Vagina (tissue), 2 donors: Measurements from ENCODE around the gene RYR2. TPM values are rescaled to one million over a fixed set of nuclear protein-coding genes. Genes with fewer than 3 reads are reported as not detected.

ENCODE experiments used
- DNase-seq, 2 donors: peaks; one replicate each; pipeline ENCODE4 v3.0.0-alpha.2; 2017; ENCODE audit errors: extremely low spot score in 2 of 2
- H3K27ac ChIP-seq: fragments of 200-600 bp; sonication (generic); one replicate; pipeline ENCODE4 v1.5.1; 2019
- H3K27me3 ChIP-seq: fragments of 200-600 bp; sonication (generic); one replicate; pipeline ENCODE4 v1.5.1; 2019
- H3K36me3 ChIP-seq, 2 donors: fragments of 200-600 bp; sonication (generic); one replicate each; pipeline ENCODE4 v1.5.1; 2017 to 2019
- H3K4me1 ChIP-seq: fragments of 200-600 bp; sonication (generic); one replicate; pipeline ENCODE4 v1.5.1; 2019
- H3K4me3 ChIP-seq, 2 donors: fragments of 200-600 bp; sonication (generic); 1 replicate in 1 of 2; 2 replicates in 1 of 2; pipeline ENCODE4 v1.5.1; 2016 to 2019
- H3K9me3 ChIP-seq: fragments of 200-600 bp; sonication (generic); one replicate; pipeline ENCODE4 v1.5.1; 2019
- POLR2A ChIP-seq, 2 donors: fragments of 450-650 bp; IDR thresholded peaks; one replicate each; pipeline ENCODE4 v1.6.1; 2017; ENCODE audit warnings: antibody characterized with exemption in 2 of 2, mild to moderate bottlenecking in 2 of 2, moderate library complexity in 2 of 2
- POLR2AphosphoS5 ChIP-seq, 2 donors: sonication (generic); formaldehyde crosslinking; IDR thresholded peaks; one replicate each; pipeline ENCODE4 v1.9.0; 2017; ENCODE audit warnings: antibody characterized with exemption in 2 of 2, mild to moderate bottlenecking in 2 of 2, low read depth in 1 of 2; ENCODE audit not compliant: insufficient read depth in 1 of 2
- intact Hi-C: fragments of 100-400 bp; cut with DNase I; formaldehyde crosslinking; loops from one replicate; pipeline ENCODE4 v1.15.1; 2023
- total RNA-seq: library from RNA; depleted of rRNA; stranded (reverse); fragments of >200 nt; gene quantifications from one replicate; pipeline ENCODE4 v1.2.3, GENCODE V29; 2016
- TF ChIP-seq, protein P1 (sequence below), 3 experiments: fragments of 450-650 bp in 2 of 3; fragments of 200-600 bp in 1 of 3; sonication (generic) in 1 of 3; IDR thresholded peaks; one replicate each; pipeline ENCODE4 v1.5.1; 2017 to 2019; ENCODE audit warnings: antibody characterized with exemption in 3 of 3, mild to moderate bottlenecking in 2 of 3, moderate library complexity in 2 of 3

Gene RYR2
- total RNA-seq, 1 donor from 2014 or later: 1.5 TPM

GRCh38 chr1:237792726-237793125 lies 750.7 kb downstream of the RYR2 start:
- intact Hi-C loops: no loop called here
- no peak for DNase-seq
- H3K4me3 ChIP-seq: no peak overlapping the region
- no peaks in the 10 kb centered on the region for H3K4me1 ChIP-seq
- no peaks in the 10 kb centered on the region for H3K9me3 ChIP-seq
- TF ChIP-seq, protein P1, sequence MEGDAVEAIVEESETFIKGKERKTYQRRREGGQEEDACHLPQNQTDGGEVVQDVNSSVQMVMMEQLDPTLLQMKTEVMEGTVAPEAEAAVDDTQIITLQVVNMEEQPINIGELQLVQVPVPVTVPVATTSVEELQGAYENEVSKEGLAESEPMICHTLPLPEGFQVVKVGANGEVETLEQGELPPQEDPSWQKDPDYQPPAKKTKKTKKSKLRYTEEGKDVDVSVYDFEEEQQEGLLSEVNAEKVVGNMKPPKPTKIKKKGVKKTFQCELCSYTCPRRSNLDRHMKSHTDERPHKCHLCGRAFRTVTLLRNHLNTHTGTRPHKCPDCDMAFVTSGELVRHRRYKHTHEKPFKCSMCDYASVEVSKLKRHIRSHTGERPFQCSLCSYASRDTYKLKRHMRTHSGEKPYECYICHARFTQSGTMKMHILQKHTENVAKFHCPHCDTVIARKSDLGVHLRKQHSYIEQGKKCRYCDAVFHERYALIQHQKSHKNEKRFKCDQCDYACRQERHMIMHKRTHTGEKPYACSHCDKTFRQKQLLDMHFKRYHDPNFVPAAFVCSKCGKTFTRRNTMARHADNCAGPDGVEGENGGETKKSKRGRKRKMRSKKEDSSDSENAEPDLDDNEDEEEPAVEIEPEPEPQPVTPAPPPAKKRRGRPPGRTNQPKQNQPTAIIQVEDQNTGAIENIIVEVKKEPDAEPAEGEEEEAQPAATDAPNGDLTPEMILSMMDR (IDR thresholded peaks at IDR 0.05): no peak
- TF ChIP-seq POLR2AphosphoS5 (IDR thresholded peaks at IDR 0.05; ENCODE audit: insufficient read depth in 1 of 2, low read depth in 1 of 2): no peak
- TF ChIP-seq POLR2A (IDR thresholded peaks at IDR 0.05): no peak
- H3K27ac ChIP-seq: no peak overlapping the region
- H3K36me3 ChIP-seq: no peaks in the 10 kb centered on the region
- H3K27me3 ChIP-seq: no peaks in the 10 kb centered on the region

GRCh38 chr1:237794071-237794470 lies 752.1 kb downstream of the RYR2 start:
- no peak for DNase-seq
- TF ChIP-seq POLR2AphosphoS5 (IDR thresholded peaks at IDR 0.05; ENCODE audit: insufficient read depth in 1 of 2, low read depth in 1 of 2): no peak
- TF ChIP-seq POLR2A (IDR thresholded peaks at IDR 0.05): no peak
- TF ChIP-seq, protein P1 (IDR thresholded peaks at IDR 0.05): no peak

DNA sequence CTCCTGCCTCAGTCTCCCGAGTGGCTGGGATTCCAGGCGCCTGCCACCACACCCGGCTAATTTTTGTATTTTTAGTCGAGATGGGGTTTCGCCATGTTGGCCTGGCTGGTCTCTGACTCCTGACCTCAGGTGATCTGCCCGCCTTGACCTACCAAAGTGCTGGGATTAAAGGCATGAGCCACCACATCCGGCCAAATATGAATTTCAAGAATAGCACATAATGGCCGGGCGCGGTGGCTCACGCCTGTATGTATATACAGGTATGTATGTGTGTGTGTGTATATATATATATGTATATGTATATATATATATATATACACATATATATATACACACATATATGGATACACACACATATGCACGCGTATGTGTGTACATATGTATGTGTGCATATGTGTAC lies 753.6 kb downstream of the RYR2 start:
- TF ChIP-seq, protein P1 (IDR thresholded peaks at IDR 0.05): no peak
- no peak for TF ChIP-seq POLR2A (IDR thresholded peaks at IDR 0.05)
- TF ChIP-seq POLR2AphosphoS5 (IDR thresholded peaks at IDR 0.05; ENCODE audit: insufficient read depth in 1 of 2, low read depth in 1 of 2): no peak
- intact Hi-C loops: no loop called here
- H3K36me3 ChIP-seq: no peaks in the 10 kb centered on the region

More at GRCh38 chr1:237794071-237794470, 752.1 kb downstream of the RYR2 start:
- H3K4me1 ChIP-seq: no peaks in the 10 kb centered on the region
- intact Hi-C loops: no loop called here
- H3K36me3 ChIP-seq: no peaks in the 10 kb centered on the region
- H3K4me3 ChIP-seq: no peak overlapping the region
- H3K27ac ChIP-seq: no peak overlapping the region
- H3K27me3 ChIP-seq: no peaks in the 10 kb centered on the region
- no peaks in the 10 kb centered on the region for H3K9me3 ChIP-seq

DNA sequence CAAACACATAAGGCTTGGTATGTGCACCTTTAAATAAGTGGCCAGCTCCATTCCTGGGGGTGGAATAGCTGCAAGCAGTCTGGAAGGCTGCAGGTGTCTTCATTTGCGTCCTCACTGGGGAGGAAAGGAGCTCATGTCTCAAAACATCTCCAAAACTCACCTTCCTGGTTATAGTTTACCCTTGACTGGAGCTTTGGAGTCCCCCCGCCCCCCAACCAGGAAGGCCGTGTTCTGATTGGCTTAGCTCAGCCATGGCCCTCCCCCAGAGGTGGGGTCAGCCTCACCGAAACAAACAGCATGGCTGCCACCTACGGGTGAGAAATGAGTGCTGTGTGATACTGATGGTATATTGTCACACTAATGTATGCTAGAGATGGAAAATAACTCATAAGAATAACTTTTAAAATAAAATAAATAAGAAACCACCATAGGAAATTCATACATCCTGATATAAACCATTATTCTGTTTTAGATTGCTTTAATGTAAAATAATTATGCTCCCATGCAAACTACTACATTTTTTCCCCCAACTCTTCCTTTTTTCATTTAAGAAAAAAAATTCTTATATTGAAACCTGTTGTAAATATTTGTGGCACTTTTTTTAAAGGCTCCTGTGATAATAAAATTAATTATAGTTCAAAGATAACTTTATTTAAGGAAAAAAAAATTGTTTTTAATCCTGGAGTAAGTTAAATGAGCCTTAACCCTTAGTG lies 757.9 kb downstream of the RYR2 start:
- Histone ChIP-seq H3K4me1 (no peaks in the 10 kb centered on the region), H3K4me3 (no peak overlapping the region), H3K27ac (no peak overlapping the region), H3K27me3 (no peaks in the 10 kb centered on the region), H3K36me3 (no peaks in the 10 kb centered on the region), H3K9me3 (no peaks in the 10 kb centered on the region)
- no peak for TF ChIP-seq POLR2A (IDR thresholded peaks at IDR 0.05)
- no peak for TF ChIP-seq POLR2AphosphoS5 (IDR thresholded peaks at IDR 0.05; ENCODE audit: insufficient read depth in 1 of 2, low read depth in 1 of 2)
- TF ChIP-seq, protein P1 (IDR thresholded peaks at IDR 0.05): no peak
- intact Hi-C loops: no loop called here
- no peak for DNase-seq

More for the DNA sequence above, 753.6 kb downstream of the RYR2 start:
- no peaks in the 10 kb centered on the region for H3K4me1 ChIP-seq
- H3K4me3 ChIP-seq: no peak overlapping the region
- DNase-seq: no peak
- H3K27ac ChIP-seq: no peak overlapping the region
- H3K27me3 ChIP-seq: no peaks in the 10 kb centered on the region
- H3K9me3 ChIP-seq: no peaks in the 10 kb centered on the region

DNA sequence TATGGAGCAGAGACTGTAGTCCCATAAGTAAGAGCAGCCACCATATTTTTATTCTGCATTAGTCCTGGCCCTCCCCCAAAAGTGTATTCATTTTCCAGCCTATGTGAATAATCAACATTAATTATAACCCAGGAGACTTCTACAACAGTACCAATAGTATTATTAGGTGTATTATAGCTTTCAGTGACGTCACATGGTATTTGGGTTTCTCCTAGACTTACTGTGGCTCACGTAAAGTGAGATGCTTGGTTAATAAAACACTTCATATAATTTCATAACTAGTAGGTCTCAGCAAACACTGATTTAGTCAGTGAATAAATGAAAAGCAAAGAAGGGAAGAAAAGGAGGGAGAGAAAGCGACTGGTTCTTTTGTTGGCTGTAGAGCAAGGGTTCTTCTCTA lies 762.5 kb downstream of the RYR2 start:
- TF ChIP-seq POLR2AphosphoS5 (IDR thresholded peaks at IDR 0.05; ENCODE audit: insufficient read depth in 1 of 2, low read depth in 1 of 2): no peak
- TF ChIP-seq POLR2A (IDR thresholded peaks at IDR 0.05): no peak
- TF ChIP-seq, protein P1 (IDR thresholded peaks at IDR 0.05): no peak
- intact Hi-C loops: no loop called here
- DNase-seq: no peak
- H3K9me3 ChIP-seq: no peaks in the 10 kb centered on the region
- no peaks in the 10 kb centered on the region for H3K27me3 ChIP-seq
- H3K4me1 ChIP-seq: no peaks in the 10 kb centered on the region
- no peaks in the 10 kb centered on the region for H3K36me3 ChIP-seq
- H3K4me3 ChIP-seq: no peak overlapping the region
- no peak overlapping the region for H3K27ac ChIP-seq
